ENCODE measurements around the gene STXBP5. TPM values are rescaled to one million over a fixed set of nuclear protein-coding genes. Genes with fewer than 3 reads are reported as not detected.

STXBP5 gene
- total RNA-seq, 1 experiment from 2014 or later: 30.5 TPM

DNA sequence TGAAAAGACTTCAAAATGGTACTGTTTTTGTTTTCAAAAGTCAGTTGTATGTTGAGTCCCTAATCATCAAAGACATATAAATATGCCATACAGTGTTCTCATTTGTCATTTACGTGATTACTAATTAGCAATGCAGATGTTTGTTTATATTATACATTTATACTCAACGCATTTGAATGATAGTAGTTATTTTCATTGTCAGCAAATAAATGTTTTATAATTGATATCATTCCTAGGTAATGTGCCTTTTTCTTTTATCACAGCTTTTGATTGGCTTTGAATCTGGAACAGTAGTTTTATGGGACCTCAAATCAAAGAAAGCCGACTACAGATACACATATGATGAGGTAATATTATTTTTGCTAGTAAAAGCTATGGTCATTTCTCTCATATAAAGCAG is 62.6 kb downstream of the STXBP5 start:
- H3K27ac ChIP-seq (ENCODE audit: low read length): no peak overlapping the region
- peaks cover 10% of the 10 kb centered on the region for H3K79me2 ChIP-seq (ENCODE audit: low read length)
- H3K4me1 ChIP-seq (ENCODE audit: low read length): no peaks in the 10 kb centered on the region
- no peaks in the 10 kb centered on the region for H4K20me1 ChIP-seq (ENCODE audit: insufficient read depth, low read depth, low read length)
- H3K4me3 ChIP-seq (ENCODE audit: low read length): no peak overlapping the region
- no peaks in the 10 kb centered on the region for H3K9me3 ChIP-seq (ENCODE audit: low read length)
- no peak for DNase-seq
- H3K9me2 ChIP-seq (replicated peaks; ENCODE audit: insufficient read depth, low read length): no peaks in the 10 kb centered on the region
- H2AFZ ChIP-seq (ENCODE audit: low read length): no peak overlapping the region
- H3K4me2 ChIP-seq (ENCODE audit: low read depth, low read length, poor library complexity, severe bottlenecking): no peak overlapping the region
- peaks cover 39% of the 10 kb centered on the region; the same call in 1 of the 2 replicates for H3K36me3 ChIP-seq (ENCODE audit: insufficient read depth, low read length)
- no peaks in the 10 kb centered on the region for H3K27me3 ChIP-seq (ENCODE audit: low read length)
- no peak overlapping the region for H3K9ac ChIP-seq (ENCODE audit: low read length)

DNA sequence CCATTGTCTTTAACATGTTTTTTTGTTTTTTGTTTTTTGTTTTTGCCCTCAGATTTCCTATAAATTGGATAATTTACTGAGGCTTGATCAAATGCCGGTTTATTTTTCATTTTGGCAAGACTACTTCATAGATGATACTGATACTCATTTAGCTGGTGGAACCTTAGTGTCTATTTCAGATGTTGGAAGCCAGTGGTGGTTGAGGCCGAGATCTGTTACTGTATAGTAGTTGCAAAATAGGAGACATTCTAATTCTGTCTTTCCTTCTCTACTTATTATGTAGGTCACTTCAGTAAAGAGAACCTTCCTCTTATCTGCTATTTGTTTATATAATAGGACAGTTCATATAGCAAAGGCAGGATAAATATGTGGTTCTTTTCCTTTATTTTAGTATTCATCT is 63.4 kb downstream of the STXBP5 start:
- Histone ChIP-seq H3K27ac (ENCODE audit: low read length) (no peak overlapping the region), H3K9ac (ENCODE audit: low read length) (no peak overlapping the region), H3K4me2 (ENCODE audit: low read depth, low read length, poor library complexity, severe bottlenecking) (no peak overlapping the region), H3K9me2 (replicated peaks; ENCODE audit: insufficient read depth, low read length) (no peaks in the 10 kb centered on the region), H3K79me2 (ENCODE audit: low read length) (peaks cover 10% of the 10 kb centered on the region), H3K4me1 (ENCODE audit: low read length) (no peaks in the 10 kb centered on the region), H3K9me3 (ENCODE audit: low read length) (no peaks in the 10 kb centered on the region), H2AFZ (ENCODE audit: low read length) (no peak overlapping the region), H3K4me3 (ENCODE audit: low read length) (no peak overlapping the region), H4K20me1 (ENCODE audit: insufficient read depth, low read depth, low read length) (no peaks in the 10 kb centered on the region), H3K36me3 (ENCODE audit: insufficient read depth, low read length) (peaks cover 39% of the 10 kb centered on the region; the same call in 1 of the 2 replicates), H3K27me3 (ENCODE audit: low read length) (no peaks in the 10 kb centered on the region)
- no peak for DNase-seq

DNA sequence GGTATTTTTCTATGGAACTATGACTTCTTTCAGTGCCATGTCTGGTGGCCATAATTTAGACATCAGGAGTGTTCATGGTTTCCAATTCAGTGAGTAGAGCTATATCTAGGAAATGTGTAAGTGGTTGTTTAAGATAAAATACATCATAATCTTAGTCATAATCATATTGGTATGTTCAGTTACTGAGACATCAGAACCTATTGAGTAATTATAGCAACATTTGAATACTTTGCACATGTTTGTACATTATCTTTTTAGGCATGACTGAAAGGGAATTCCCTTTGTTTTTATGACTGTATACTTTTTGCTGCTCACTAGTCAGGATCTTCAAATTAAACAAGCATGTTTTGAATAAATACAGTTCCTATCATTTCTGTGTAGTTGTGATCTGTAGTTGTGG is 64.0 kb downstream of the STXBP5 start:
- Histone ChIP-seq H3K9me2 (replicated peaks; ENCODE audit: insufficient read depth, low read length) (no peaks in the 10 kb centered on the region), H3K9me3 (ENCODE audit: low read length) (no peaks in the 10 kb centered on the region), H3K4me2 (ENCODE audit: low read depth, low read length, poor library complexity, severe bottlenecking) (no peak overlapping the region), H3K79me2 (ENCODE audit: low read length) (peaks cover 10% of the 10 kb centered on the region), H3K4me3 (ENCODE audit: low read length) (no peak overlapping the region), H4K20me1 (ENCODE audit: insufficient read depth, low read depth, low read length) (no peaks in the 10 kb centered on the region), H3K27ac (ENCODE audit: low read length) (no peak overlapping the region), H3K36me3 (ENCODE audit: insufficient read depth, low read length) (peaks cover 39% of the 10 kb centered on the region; the same call in 1 of the 2 replicates), H3K9ac (ENCODE audit: low read length) (no peak overlapping the region), H2AFZ (ENCODE audit: low read length) (no peak overlapping the region), H3K4me1 (ENCODE audit: low read length) (no peaks in the 10 kb centered on the region), H3K27me3 (ENCODE audit: low read length) (no peaks in the 10 kb centered on the region)
- DNase-seq: no peak

DNA sequence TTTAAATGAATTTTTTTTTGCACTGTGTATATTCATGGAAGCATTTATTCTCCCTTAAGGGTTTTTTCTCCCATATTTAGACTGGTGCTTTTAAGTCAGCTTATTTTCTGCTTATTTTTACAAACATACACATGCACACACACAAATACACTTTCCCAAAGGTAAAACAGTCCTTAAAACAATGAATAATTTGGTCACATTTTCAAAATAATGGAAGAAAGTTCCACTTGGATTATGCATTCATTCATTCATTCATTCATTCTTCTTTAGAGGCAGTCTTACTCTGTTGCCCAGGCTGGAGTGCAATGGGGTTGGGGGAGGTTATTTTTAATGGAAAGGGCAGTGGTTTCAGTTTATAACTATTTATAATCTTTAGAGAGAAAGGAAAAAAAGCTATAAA is 69.8 kb downstream of the STXBP5 start:
- Histone ChIP-seq H3K4me1 (ENCODE audit: low read length) (no peaks in the 10 kb centered on the region), H2AFZ (ENCODE audit: low read length) (no peak overlapping the region)

DNA sequence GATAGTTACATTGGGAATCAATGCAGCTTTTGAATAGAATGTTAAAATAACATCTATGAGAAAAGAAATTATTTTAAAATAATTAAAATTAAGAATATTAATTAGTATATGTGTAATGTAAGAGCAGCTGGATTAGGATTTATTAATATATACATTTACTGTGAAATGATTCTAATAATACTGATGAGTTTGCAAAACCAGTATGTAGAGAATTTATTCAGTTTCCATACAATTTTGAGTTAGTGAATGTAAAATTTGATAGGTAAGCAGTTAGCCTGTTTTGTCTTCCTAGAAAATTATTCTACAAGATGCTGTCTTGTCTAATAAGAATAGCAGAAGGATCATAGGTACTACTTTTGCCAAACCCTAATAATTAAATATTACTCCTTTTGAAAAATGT is 70.6 kb downstream of the STXBP5 start:
- peaks cover 22% of the 10 kb centered on the region for H3K79me2 ChIP-seq (ENCODE audit: low read length)
- no peaks in the 10 kb centered on the region for H3K9me2 ChIP-seq (replicated peaks; ENCODE audit: insufficient read depth, low read length)
- H3K4me2 ChIP-seq (ENCODE audit: low read depth, low read length, poor library complexity, severe bottlenecking): no peak overlapping the region
- H4K20me1 ChIP-seq (ENCODE audit: insufficient read depth, low read depth, low read length): no peaks in the 10 kb centered on the region
- no peaks in the 10 kb centered on the region for H3K27me3 ChIP-seq (ENCODE audit: low read length)
- no peaks in the 10 kb centered on the region for H3K9me3 ChIP-seq (ENCODE audit: low read length)
- DNase-seq: no peak
- no peak overlapping the region for H3K9ac ChIP-seq (ENCODE audit: low read length)
- no peaks in the 10 kb centered on the region for H3K4me1 ChIP-seq (ENCODE audit: low read length)
- no peak overlapping the region for H3K27ac ChIP-seq (ENCODE audit: low read length)
- no peak overlapping the region for H3K4me3 ChIP-seq (ENCODE audit: low read length)
- H3K36me3 ChIP-seq (ENCODE audit: insufficient read depth, low read length): peaks cover 40% of the 10 kb centered on the region
- H2AFZ ChIP-seq (ENCODE audit: low read length): no peak overlapping the region

More for the DNA sequence above, 69.8 kb downstream of the STXBP5 start:
- Histone ChIP-seq H3K4me3 (ENCODE audit: low read length) (no peak overlapping the region), H3K79me2 (ENCODE audit: low read length) (peaks cover 22% of the 10 kb centered on the region), H3K27me3 (ENCODE audit: low read length) (no peaks in the 10 kb centered on the region), H4K20me1 (ENCODE audit: insufficient read depth, low read depth, low read length) (no peaks in the 10 kb centered on the region), H3K4me2 (ENCODE audit: low read depth, low read length, poor library complexity, severe bottlenecking) (no peak overlapping the region), H3K9me3 (ENCODE audit: low read length) (no peaks in the 10 kb centered on the region), H3K9ac (ENCODE audit: low read length) (no peak overlapping the region), H3K9me2 (replicated peaks; ENCODE audit: insufficient read depth, low read length) (no peaks in the 10 kb centered on the region), H3K27ac (ENCODE audit: low read length) (no peak overlapping the region), H3K36me3 (ENCODE audit: insufficient read depth, low read length) (peaks cover 40% of the 10 kb centered on the region)
- DNase-seq: no peak

DNA sequence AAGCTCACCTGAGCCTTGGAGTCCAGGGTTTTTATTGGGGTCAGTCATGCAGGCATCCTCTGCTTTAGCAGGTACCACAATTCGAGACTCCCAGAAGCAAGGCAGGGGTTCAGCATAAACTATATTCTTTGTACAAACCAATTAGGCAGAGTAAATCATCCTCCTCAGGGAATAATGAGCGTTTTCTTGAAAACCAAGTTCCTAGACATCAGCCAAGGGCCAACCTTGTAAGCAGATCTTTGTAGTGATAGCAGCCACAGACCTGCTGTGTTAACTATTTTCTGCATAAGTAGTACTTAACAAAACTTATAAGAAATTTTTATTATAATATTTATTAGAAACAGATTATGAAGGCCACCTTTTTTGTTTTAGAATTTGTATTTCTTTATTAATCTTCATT is 74.7 kb downstream of the STXBP5 start:
- Histone ChIP-seq H3K4me1 (ENCODE audit: low read length) (peaks cover 4% of the 10 kb centered on the region), H4K20me1 (ENCODE audit: insufficient read depth, low read depth, low read length) (no peaks in the 10 kb centered on the region), H3K4me2 (ENCODE audit: low read depth, low read length, poor library complexity, severe bottlenecking) (no peak overlapping the region), H3K4me3 (ENCODE audit: low read length) (no peak overlapping the region), H3K36me3 (ENCODE audit: insufficient read depth, low read length) (peaks cover 42% of the 10 kb centered on the region), H3K79me2 (ENCODE audit: low read length) (peaks cover 32% of the 10 kb centered on the region), H3K9ac (ENCODE audit: low read length) (no peak overlapping the region), H2AFZ (ENCODE audit: low read length) (no peak overlapping the region), H3K9me3 (ENCODE audit: low read length) (no peaks in the 10 kb centered on the region), H3K27ac (ENCODE audit: low read length) (no peak overlapping the region), H3K9me2 (replicated peaks; ENCODE audit: insufficient read depth, low read length) (no peaks in the 10 kb centered on the region), H3K27me3 (ENCODE audit: low read length) (no peaks in the 10 kb centered on the region)
- no peak for DNase-seq

DNA sequence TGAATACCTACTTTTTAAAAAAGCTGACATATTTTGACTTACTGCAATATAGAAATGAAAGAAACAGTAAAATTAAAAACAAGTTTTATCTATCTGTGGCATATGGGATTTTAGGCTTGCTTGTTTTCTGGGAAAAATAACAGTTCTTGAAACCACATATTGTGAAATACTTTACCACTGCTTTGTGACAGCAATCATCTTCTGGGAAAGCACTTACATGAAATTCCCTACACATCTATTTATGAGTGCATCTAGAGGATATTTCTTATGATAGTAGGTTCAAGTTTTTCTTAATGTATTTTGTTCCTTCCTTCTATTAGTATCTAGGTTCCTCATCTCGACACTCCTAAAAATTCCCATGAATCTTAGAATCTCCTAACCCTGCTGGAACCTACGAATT is 75.2 kb downstream of the STXBP5 start:
- H3K27me3 ChIP-seq (ENCODE audit: low read length): no peaks in the 10 kb centered on the region

DNA sequence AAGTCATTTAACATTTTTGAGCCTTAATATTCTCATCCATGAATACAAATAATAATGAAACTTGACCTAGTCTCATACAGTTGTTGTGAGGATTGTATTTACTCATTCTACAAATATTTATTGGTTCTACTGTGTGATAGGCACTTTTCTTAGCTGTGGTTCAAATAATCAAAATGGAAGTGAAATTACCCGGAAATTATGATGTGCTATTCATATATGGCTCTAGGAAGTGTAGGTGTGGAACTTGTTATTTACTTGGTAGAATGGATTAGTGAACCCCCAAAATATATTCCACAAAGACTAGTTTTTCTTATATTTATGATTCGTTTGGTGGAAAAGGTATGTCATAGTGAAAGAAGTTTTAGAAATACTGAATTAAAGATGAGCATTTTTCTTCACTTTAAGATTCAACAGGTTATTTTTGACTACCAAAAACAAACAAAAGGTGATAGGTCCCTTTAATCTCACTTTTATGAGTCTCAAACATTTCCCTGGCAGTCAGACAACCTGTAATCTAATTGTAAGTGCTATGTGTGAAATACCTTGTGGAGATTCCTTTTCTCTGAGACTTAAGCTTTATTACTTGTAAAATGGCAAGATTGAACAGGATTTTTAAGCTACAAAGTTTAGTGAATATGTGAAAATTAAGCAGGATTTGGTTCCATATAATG is 77.8 kb downstream of the STXBP5 start:
- Histone ChIP-seq H3K79me2 (ENCODE audit: low read length) (peaks cover 43% of the 10 kb centered on the region), H4K20me1 (ENCODE audit: insufficient read depth, low read depth, low read length) (no peaks in the 10 kb centered on the region), H2AFZ (ENCODE audit: low read length) (no peak overlapping the region), H3K9me3 (ENCODE audit: low read length) (no peaks in the 10 kb centered on the region), H3K4me1 (ENCODE audit: low read length) (peaks cover 18% of the 10 kb centered on the region), H3K9me2 (replicated peaks; ENCODE audit: insufficient read depth, low read length) (no peaks in the 10 kb centered on the region), H3K9ac (ENCODE audit: low read length) (no peak overlapping the region), H3K4me3 (ENCODE audit: low read length) (no peak overlapping the region), H3K36me3 (ENCODE audit: insufficient read depth, low read length) (peaks cover 30% of the 10 kb centered on the region), H3K4me2 (ENCODE audit: low read depth, low read length, poor library complexity, severe bottlenecking) (no peak overlapping the region), H3K27ac (ENCODE audit: low read length) (no peak overlapping the region), H3K27me3 (ENCODE audit: low read length) (no peaks in the 10 kb centered on the region)
- no peak for DNase-seq

More for the DNA sequence above, 75.2 kb downstream of the STXBP5 start:
- no peaks in the 10 kb centered on the region for H4K20me1 ChIP-seq (ENCODE audit: insufficient read depth, low read depth, low read length)
- no peak overlapping the region for H3K4me2 ChIP-seq (ENCODE audit: low read depth, low read length, poor library complexity, severe bottlenecking)
- H3K4me3 ChIP-seq (ENCODE audit: low read length): no peak overlapping the region
- peaks cover 9% of the 10 kb centered on the region for H3K4me1 ChIP-seq (ENCODE audit: low read length)
- DNase-seq: no peak
- H3K36me3 ChIP-seq (ENCODE audit: insufficient read depth, low read length): peaks cover 39% of the 10 kb centered on the region
- peaks cover 33% of the 10 kb centered on the region for H3K79me2 ChIP-seq (ENCODE audit: low read length)
- no peaks in the 10 kb centered on the region for H3K9me3 ChIP-seq (ENCODE audit: low read length)
- H2AFZ ChIP-seq (ENCODE audit: low read length): no peak overlapping the region
- no peak overlapping the region for H3K27ac ChIP-seq (ENCODE audit: low read length)
- H3K9me2 ChIP-seq (replicated peaks; ENCODE audit: insufficient read depth, low read length): no peaks in the 10 kb centered on the region
- no peak overlapping the region for H3K9ac ChIP-seq (ENCODE audit: low read length)

Data from Karpas-422 (cell line).